GM23248 (cell line): ENCODE measurements around the gene CACNG4. TPM values are rescaled to one million over a fixed set of nuclear protein-coding genes. Genes with fewer than 3 reads are reported as not detected.

Experiments used
- DNase-seq: peaks from one replicate; pipeline ENCODE4 v3.0.0-alpha.2; 2015
- H2AFZ ChIP-seq: fragments of 200-600 bp; sonication (generic); 2 replicates; pipeline ENCODE4 v1.6.1; 2016; ENCODE audit warnings: antibody characterized with exemption
- H3F3A ChIP-seq: fragments of 200-600 bp; sonication (generic); 2 replicates; pipeline ENCODE4 v1.6.1; 2016; ENCODE audit warnings: mild to moderate bottlenecking, antibody characterized with exemption, mixed run types; ENCODE audit not compliant: insufficient read depth
- H3K27ac ChIP-seq: fragments of 200-600 bp; sonication (generic); 2 replicates; pipeline ENCODE4 v1.5.1; 2016; ENCODE audit warnings: mild to moderate bottlenecking
- H3K27me3 ChIP-seq: fragments of 200-600 bp; sonication (generic); replicated peaks from 2 replicates; pipeline ENCODE4 v1.6.1; 2016; ENCODE audit warnings: mild to moderate bottlenecking; ENCODE audit not compliant: insufficient read depth
- H3K36me3 ChIP-seq: fragments of 200-600 bp; sonication (generic); 2 replicates; pipeline ENCODE4 v1.6.1; 2016; ENCODE audit warnings: low read depth, mild to moderate bottlenecking
- H3K4me1 ChIP-seq: fragments of 200-600 bp; sonication (generic); 2 replicates; pipeline ENCODE4 v1.6.1; 2016; ENCODE audit warnings: mild to moderate bottlenecking; ENCODE audit not compliant: insufficient read depth
- H3K4me2 ChIP-seq: fragments of 200-600 bp; sonication (generic); one replicate; pipeline ENCODE4 v1.6.1; 2016; ENCODE audit warnings: mild to moderate bottlenecking; ENCODE audit not compliant: unreplicated experiment
- H3K4me3 ChIP-seq: fragments of 200-600 bp; sonication (generic); 2 replicates; pipeline ENCODE4 v1.5.1; 2016; ENCODE audit warnings: mild to moderate bottlenecking
- H3K79me2 ChIP-seq: fragments of 200-600 bp; sonication (generic); 2 replicates; pipeline ENCODE4 v1.6.1; 2016; ENCODE audit warnings: mild to moderate bottlenecking; ENCODE audit not compliant: insufficient read depth
- H3K9ac ChIP-seq: fragments of 200-600 bp; sonication (generic); 2 replicates; pipeline ENCODE4 v1.6.1; 2016; ENCODE audit warnings: mild to moderate bottlenecking
- H3K9me2 ChIP-seq: fragments of 200-600 bp; sonication (generic); 2 replicates; pipeline ENCODE4 v1.6.1; 2016; ENCODE audit warnings: mixed run types, mild to moderate bottlenecking, moderate library complexity; ENCODE audit not compliant: insufficient read depth
- H3K9me3 ChIP-seq: fragments of 200-600 bp; sonication (generic); one replicate; pipeline ENCODE4 v1.6.1; 2017; ENCODE audit warnings: low read depth
- H4K20me1 ChIP-seq: fragments of 200-600 bp; sonication (generic); 2 replicates; pipeline ENCODE4 v1.6.0; 2016; ENCODE audit not compliant: insufficient read depth
- EZH2 ChIP-seq: fragments of 200-600 bp; sonication (generic); IDR thresholded peaks from 2 replicates; pipeline ENCODE4 v1.6.1; 2018; ENCODE audit warnings: antibody characterized with exemption, mild to moderate bottlenecking; ENCODE audit not compliant: insufficient read depth, poor library complexity, severe bottlenecking
- EZH2phosphoT487 ChIP-seq: fragments of 200-600 bp; sonication (generic); IDR thresholded peaks from 2 replicates; pipeline ENCODE4 v1.6.1; 2018; ENCODE audit warnings: antibody characterized with exemption, moderate library complexity, mild to moderate bottlenecking, low read depth; ENCODE audit not compliant: insufficient read depth
- WGBS, 2 experiments: methylation state at CpG; one replicate each; pipeline ENCODE4 v1.1.6; 2015 to 2017; ENCODE audit warnings: low lambda C conversion rate in 2 of 2, low coverage in 1 of 2; ENCODE audit errors: missing lambda C conversion rate in 2 of 2; 5-methylcytosine and 5-hydroxymethylcytosine counted together
- in situ Hi-C: fragments of 300-500 bp; cut with MboI; formaldehyde crosslinking; loops from 2 replicates; pipeline ENCODE4 v1.15.0; 2020
- polyA plus RNA-seq: library from polyadenylated mRNA; unstranded; fragments of >200 nt; fragmentation: Nextera tagmentation; extraction: Ambion mirVana; gene quantifications from 2 replicates; pipeline ENCODE4 v1.2.1, GENCODE V29; 2016
- total RNA-seq: library from RNA; depleted of rRNA; stranded (reverse); fragments of >200 nt; shearing (Covaris generic); gene quantifications from 2 replicates; pipeline ENCODE4 v1.2.3, GENCODE V29; 2014

CACNG4 gene
- total and polyA plus RNA-seq, 2 experiments from 2014 or later, result not detected

GRCh38 chr17:66925811-66926500 lies 38.6 kb upstream of the CACNG4 start:
- H3F3A ChIP-seq, result no peaks in the 10 kb centered on the region
- no peaks in the 10 kb centered on the region for H3K4me1 ChIP-seq
- no peaks in the 10 kb centered on the region for H3K9me3 ChIP-seq
- TF ChIP-seq EZH2 (no peak), EZH2phosphoT487 (no peak)
- DNase-seq, result no peak
- H3K4me3 ChIP-seq, result no peak overlapping the region
- no peaks in the 10 kb centered on the region for H3K36me3 ChIP-seq
- no peak overlapping the region for H3K4me2 ChIP-seq
- H3K79me2 ChIP-seq, result no peaks in the 10 kb centered on the region
- no peak overlapping the region for H2AFZ ChIP-seq
- no peak overlapping the region for H3K27ac ChIP-seq
- H3K9me2 ChIP-seq, result no peaks in the 10 kb centered on the region
- H4K20me1 ChIP-seq, result no peaks in the 10 kb centered on the region
- no peak overlapping the region for H3K9ac ChIP-seq
- WGBS, 2 experiments, result 47 to 52% methylated on average over 8 of the region's 8 CpGs
- peaks cover 70% of the 10 kb centered on the region for H3K27me3 ChIP-seq
- in situ Hi-C loops, result no loop called here

GRCh38 chr17:66928949-66929348 lies 35.6 kb upstream of the CACNG4 start:
- TF ChIP-seq EZH2phosphoT487 (no peak), EZH2 (no peak)
- no peaks in the 10 kb centered on the region for H3K36me3 ChIP-seq
- H3K4me2 ChIP-seq, result no peak overlapping the region
- no peaks in the 10 kb centered on the region for H3K4me1 ChIP-seq
- H3K9ac ChIP-seq, result no peak overlapping the region
- H3K27ac ChIP-seq, result no peak overlapping the region
- H2AFZ ChIP-seq, result no peak overlapping the region
- DNase-seq, result no peak
- no peaks in the 10 kb centered on the region for H3K9me3 ChIP-seq
- H4K20me1 ChIP-seq, result no peaks in the 10 kb centered on the region
- 53 to 57% methylated on average over 5 of the region's 5 CpGs for WGBS, 2 experiments
- no peaks in the 10 kb centered on the region for H3F3A ChIP-seq
- peaks cover 69% of the 10 kb centered on the region for H3K27me3 ChIP-seq
- in situ Hi-C loops, result no loop called here
- no peaks in the 10 kb centered on the region for H3K9me2 ChIP-seq
- H3K4me3 ChIP-seq, result no peak overlapping the region
- H3K79me2 ChIP-seq, result no peaks in the 10 kb centered on the region

- in situ Hi-C loops, result no loop called here
- H3K4me1 ChIP-seq, result no peaks in the 10 kb centered on the region
- no peaks in the 10 kb centered on the region for H3K9me2 ChIP-seq
- TF ChIP-seq EZH2 (no peak), EZH2phosphoT487 (no peak)
- 0% methylated on average over 1 of the region's 1 CpG for WGBS, 2 experiments
- no peak overlapping the region for H2AFZ ChIP-seq
- no peaks in the 10 kb centered on the region for H4K20me1 ChIP-seq
- H3K4me3 ChIP-seq, result no peak overlapping the region
- H3K79me2 ChIP-seq, result no peaks in the 10 kb centered on the region
- no peaks in the 10 kb centered on the region for H3F3A ChIP-seq
- H3K27ac ChIP-seq, result no peak overlapping the region
- H3K9me3 ChIP-seq, result no peaks in the 10 kb centered on the region
- no peak overlapping the region for H3K9ac ChIP-seq
- no peaks in the 10 kb centered on the region for H3K36me3 ChIP-seq
- H3K27me3 ChIP-seq, result peaks cover 63% of the 10 kb centered on the region
- no peak for DNase-seq
- H3K4me2 ChIP-seq, result no peak overlapping the region
Observed at GRCh38 chr17:66929591-66929990, 34.9 kb upstream of the CACNG4 start.

GRCh38 chr17:66930933-66931332 lies 33.6 kb upstream of the CACNG4 start:
- whole genome bisulfite sequencing, 2 experiments, result 15 to 29% methylated on average over 3 of the region's 3 CpGs
- no peak for DNase-seq
- Histone ChIP-seq H3K9me2 (no peaks in the 10 kb centered on the region), H3F3A (no peaks in the 10 kb centered on the region), H4K20me1 (no peaks in the 10 kb centered on the region), H3K36me3 (no peaks in the 10 kb centered on the region), H3K27me3 (peaks cover 51% of the 10 kb centered on the region), H3K4me3 (no peak overlapping the region), H3K9me3 (no peaks in the 10 kb centered on the region), H3K4me1 (no peaks in the 10 kb centered on the region), H3K79me2 (no peaks in the 10 kb centered on the region), H2AFZ (no peak overlapping the region), H3K4me2 (no peak overlapping the region), H3K27ac (no peak overlapping the region), H3K9ac (no peak overlapping the region)
- in situ Hi-C loops, result no loop called here
- no peak for TF ChIP-seq EZH2
- TF ChIP-seq EZH2phosphoT487, result no peak

GRCh38 chr17:66932311-66932710 lies 32.2 kb upstream of the CACNG4 start:
- H2AFZ ChIP-seq, result no peak overlapping the region
- peaks cover 38% of the 10 kb centered on the region for H3K27me3 ChIP-seq
- H3K9ac ChIP-seq, result no peak overlapping the region
- H4K20me1 ChIP-seq, result no peaks in the 10 kb centered on the region
- in situ Hi-C loops, result no loop called here
- no peak overlapping the region for H3K4me2 ChIP-seq
- H3K36me3 ChIP-seq, result no peaks in the 10 kb centered on the region
- no peak overlapping the region for H3K27ac ChIP-seq
- H3K4me3 ChIP-seq, result no peak overlapping the region
- H3K9me3 ChIP-seq, result no peaks in the 10 kb centered on the region
- H3K9me2 ChIP-seq, result no peaks in the 10 kb centered on the region
- no peaks in the 10 kb centered on the region for H3K4me1 ChIP-seq
- no peaks in the 10 kb centered on the region for H3F3A ChIP-seq
- TF ChIP-seq EZH2 (no peak), EZH2phosphoT487 (no peak)
- 24 to 27% methylated on average over 2 of the region's 2 CpGs for WGBS, 2 experiments
- no peak for DNase-seq
- no peaks in the 10 kb centered on the region for H3K79me2 ChIP-seq
